HepG2 (cell line): ENCODE measurements around the gene GAPDH. TPM values are rescaled to one million over a fixed set of nuclear protein-coding genes. Genes with fewer than 3 reads are reported as not detected.

Source experiments
- AKNA ChIP-seq: sonication (generic); formaldehyde crosslinking; IDR thresholded peaks from 2 replicates; pipeline ENCODE4 v1.4.0; 2020; ENCODE audit warnings: missing genetic modification reagents, borderline replicate concordance
- ATF7-NPFF ChIP-seq: sonication (generic); formaldehyde crosslinking; IDR thresholded peaks from 2 replicates; pipeline ENCODE4 v1.8.1; 2023; ENCODE audit warnings: mild to moderate bottlenecking, low read depth, missing genetic modification reagents, moderate library complexity
- CSRNP2 ChIP-seq: sonication (generic); formaldehyde crosslinking; conservative IDR thresholded peaks from 2 replicates; pipeline ENCODE4 v1.8.0; 2022; ENCODE audit warnings: low read depth, missing genetic modification reagents
- JUN ChIP-seq: sonication (generic); formaldehyde crosslinking; IDR thresholded peaks from 2 replicates; pipeline ENCODE4 v1.4.0; 2020; ENCODE audit warnings: mild to moderate bottlenecking, missing genetic modification reagents
- KLF6 ChIP-seq: IDR thresholded peaks from 2 replicates; pipeline ENCODE4 v1.8.0; 2016; ENCODE audit warnings: missing biosample characterization, missing genetic modification reagents
- MIER3 ChIP-seq: IDR thresholded peaks from 2 replicates; pipeline ENCODE4 v1.6.1; 2016; ENCODE audit warnings: missing compliant biosample characterization, borderline replicate concordance
- MXD1 ChIP-seq: sonication (generic); formaldehyde crosslinking; IDR thresholded peaks from 2 replicates; pipeline ENCODE4 v1.4.0; 2020; ENCODE audit warnings: mild to moderate bottlenecking, missing genetic modification reagents
- NAIF1 ChIP-seq: sonication (generic); formaldehyde crosslinking; IDR thresholded peaks from 2 replicates; pipeline ENCODE4 v1.5.0; 2020; ENCODE audit warnings: mild to moderate bottlenecking, missing genetic modification reagents, borderline replicate concordance
- STAG1 ChIP-seq: sonication (generic); formaldehyde crosslinking; IDR thresholded peaks from 2 replicates; pipeline ENCODE4 v1.4.0; 2020; ENCODE audit warnings: missing genetic modification reagents
- TARDBP ChIP-seq: sonication (generic); formaldehyde crosslinking; IDR thresholded peaks from 2 replicates; pipeline ENCODE4 v1.8.0; 2022; ENCODE audit warnings: mild to moderate bottlenecking, missing genetic modification reagents
- ZBTB14 ChIP-seq: sonication (generic); formaldehyde crosslinking; IDR thresholded peaks from 2 replicates; pipeline ENCODE4 v1.4.0; 2020; ENCODE audit warnings: missing genetic modification reagents
- ZFX ChIP-seq: sonication (generic); formaldehyde crosslinking; IDR thresholded peaks from 2 replicates; pipeline ENCODE4 v1.4.0; 2020; ENCODE audit warnings: mild to moderate bottlenecking, low read depth, missing genetic modification reagents, moderate library complexity
- ZNF207 ChIP-seq: fragments of 450-650 bp; IDR thresholded peaks from 2 replicates; pipeline ENCODE4 v1.6.1; 2016; ENCODE audit warnings: antibody characterized with exemption, borderline replicate concordance
- ZNF75D ChIP-seq: sonication (generic); formaldehyde crosslinking; IDR thresholded peaks from 2 replicates; pipeline ENCODE4 v1.8.1; 2023; ENCODE audit warnings: missing genetic modification reagents, mild to moderate bottlenecking, borderline replicate concordance
- ZNF784 ChIP-seq: sonication (generic); formaldehyde crosslinking; IDR thresholded peaks from 2 replicates; pipeline ENCODE4 v1.5.1; 2020; ENCODE audit warnings: missing genetic modification reagents, mild to moderate bottlenecking, borderline replicate concordance
- polyA plus RNA-seq, 8 experiments: library from polyadenylated mRNA; depleted of rRNA in 3 of 8; stranded (reverse) in 7 of 8; unstranded in 1 of 8; fragments of >200 nt; fragmentation: Illumina TruSeq in 4 of 8; extraction: Trizol in 4 of 8; gene quantifications; 2 replicates each; pipeline versions ENCODE4 v1.2.1 to v1.2.3, GENCODE V29; 2011 to 2016; ENCODE audit warnings: low read depth in 4 of 8, missing spikeins in 1 of 8, mixed read lengths in 1 of 8; ENCODE audit not compliant: insufficient read depth in 1 of 8
- total RNA-seq, 5 experiments: library from RNA; depleted of rRNA; stranded (reverse); fragments of >200 nt; fragmentation: Illumina TruSeq; extraction: Trizol; gene quantifications; 2 replicates each; pipeline ENCODE4 v1.2.3, GENCODE V29; 2016; ENCODE audit warnings: low read depth in 1 of 5

The GAPDH gene
- total and polyA plus RNA-seq, 2 of the 13 experiments (the other 11 are each of a cell fraction or from before 2014, with no cell fraction given), result 3,038 to 12,722 TPM

GRCh38 chr12:6533923-6534694 lies at the start of gene GAPDH (continued):
- TF ChIP-seq AKNA (CRISPR knock-in tag) (peak; percentile 49; the same call in 1 of the 2 replicates), NAIF1 (CRISPR knock-in tag) (peak; percentile 83; the same call in 1 of the 2 replicates), KLF6 (CRISPR knock-in tag) (peak; percentile 61), ZNF75D (CRISPR knock-in tag) (no peak; the same call in 1 of the 2 replicates), STAG1 (CRISPR knock-in tag) (no peak), MXD1 (CRISPR knock-in tag) (no peak), CSRNP2 (CRISPR knock-in tag) (no peak; the same call in 1 of the 2 replicates), ATF7-NPFF (peak; percentile 78), TARDBP (CRISPR knock-in tag) (peak; percentile 79; the same call in 1 of the 2 replicates), MIER3 (CRISPR knock-in tag) (peak; percentile 18; the same call in 1 of the 2 replicates), ZNF207 (no peak), ZNF784 (CRISPR knock-in tag) (no peak; the same call in 1 of the 2 replicates), ZFX (CRISPR knock-in tag) (peak; percentile 64), JUN (CRISPR knock-in tag) (0 out of 2 replicates have a peak, but pooled peaks have one; percentile 32), ZBTB14 (0 out of 2 replicates have a peak, but pooled peaks have one; percentile 57)
